SW480 (cell line): ENCODE measurements around the gene PXN.
"Not testable (repeated sequence)": the region's sequence is repeated elsewhere in the genome, so short reads cannot be mapped to it uniquely, and the experiment has no call there.

ENCODE experiments used
- DNase-seq: peaks from one replicate; pipeline ENCODE4 v3.0.0-alpha.2; 2016; ENCODE audit warnings: low spot score

The PXN gene

GRCh38 chr12:120225852-120226640, 39.5 kb downstream of the PXN start:
- no peak for DNase-seq

- DNase-seq = no peak
Measured at GRCh38 chr12:120225200-120225558, 40.4 kb downstream of the PXN start.

- no peak for DNase-seq
Measured at GRCh38 chr12:120224304-120225199, 41.0 kb downstream of the PXN start.

- DNase-seq = no peak
Measured at GRCh38 chr12:120223458-120224303, 41.8 kb downstream of the PXN start.

- DNase-seq = no peak
Measured at GRCh38 chr12:120222288-120222832, 43.2 kb downstream of the PXN start.

- DNase-seq = no peak
Measured at GRCh38 chr12:120221576-120221900, 44.0 kb downstream of the PXN start.

- DNase-seq = no peak
Measured at GRCh38 chr12:120220838-120221575, 44.5 kb downstream of the PXN start.

GRCh38 chr12:120218680-120219606, 46.6 kb downstream of the PXN start:
- DNase-seq = no peak

- no peak for DNase-seq
Measured at GRCh38 chr12:120216742-120217605, 48.6 kb downstream of the PXN start.

GRCh38 chr12:120215766-120216735, 49.5 kb downstream of the PXN start:
- no peak for DNase-seq

- DNase-seq = no peak
Measured at GRCh38 chr12:120215357-120215735, 50.2 kb downstream of the PXN start.

GRCh38 chr12:120214626-120215356, 50.7 kb downstream of the PXN start:
- DNase-seq = peak; percentile 63

GRCh38 chr12:120213758-120214157, 51.8 kb downstream of the PXN start:
- DNase-seq = no peak

- DNase-seq = not testable (repeated sequence)
Measured at GRCh38 chr12:120213182-120213581, 52.3 kb downstream of the PXN start.

- DNase-seq = no peak
Measured at GRCh38 chr12:120212301-120212700, 53.2 kb downstream of the PXN start.

GRCh38 chr12:120211904-120212283, 53.6 kb downstream of the PXN start:
- DNase-seq = no peak

GRCh38 chr12:120211243-120211903, 54.2 kb downstream of the PXN start:
- no peak for DNase-seq
